Loucy (cell line): ENCODE results near the gene NDUFA1.

Experiments
- H2AFZ ChIP-seq: fragments of 200-600 bp; sonication (generic); 2 replicates; pipeline ENCODE4 v1.6.0; 2016; ENCODE audit warnings: antibody characterized with exemption, mild to moderate bottlenecking, low read length, moderate library complexity
- H3F3A ChIP-seq: fragments of 200-600 bp; 2 replicates; pipeline ENCODE4 v1.6.0; 2016; ENCODE audit warnings: antibody characterized with exemption, low read depth, mild to moderate bottlenecking
- H3K27me3 ChIP-seq: fragments of 200-600 bp; sonication (generic); 2 replicates; pipeline ENCODE4 v1.6.1; 2014; ENCODE audit warnings: low read length, mild to moderate bottlenecking; ENCODE audit not compliant: insufficient read depth, poor library complexity, severe bottlenecking
- H3K36me3 ChIP-seq: fragments of 200-600 bp; sonication (generic); 2 replicates; pipeline ENCODE4 v1.6.1; 2016; ENCODE audit warnings: low read length; ENCODE audit not compliant: insufficient read depth
- H3K4me1 ChIP-seq: fragments of 200-600 bp; sonication (generic); 2 replicates; pipeline ENCODE4 v1.5.1; 2014; ENCODE audit warnings: low read length, mild to moderate bottlenecking; ENCODE audit not compliant: insufficient read depth, poor library complexity, severe bottlenecking
- H3K4me2 ChIP-seq: fragments of 200-600 bp; sonication (generic); 2 replicates; pipeline ENCODE4 v1.6.0; 2014; ENCODE audit warnings: antibody characterized with exemption, low read length, low read depth, mild to moderate bottlenecking; ENCODE audit not compliant: poor library complexity, severe bottlenecking
- H3K4me3 ChIP-seq: fragments of 200-600 bp; sonication (generic); 2 replicates; pipeline ENCODE4 v1.5.1; 2014; ENCODE audit warnings: low read length, mild to moderate bottlenecking, mixed read lengths; ENCODE audit not compliant: poor library complexity, severe bottlenecking
- H3K79me2 ChIP-seq: fragments of 200-600 bp; sonication (generic); 2 replicates; pipeline ENCODE4 v1.6.1; 2014; ENCODE audit warnings: low read length; ENCODE audit not compliant: insufficient read depth
- H3K9ac ChIP-seq: fragments of 200-600 bp; sonication (generic); 2 replicates; pipeline ENCODE4 v1.6.0; 2014; ENCODE audit warnings: mild to moderate bottlenecking, low read depth, low read length, moderate library complexity; ENCODE audit not compliant: poor library complexity, severe bottlenecking
- H3K9me2 ChIP-seq: fragments of 200-600 bp; sonication (generic); replicated peaks from 2 replicates; pipeline ENCODE4 v1.6.1; 2016; ENCODE audit warnings: low read depth, low read length, mixed read lengths
- H3K9me3 ChIP-seq: fragments of 200-600 bp; sonication (generic); 2 replicates; pipeline ENCODE4 v1.6.1; 2014; ENCODE audit warnings: mild to moderate bottlenecking, antibody characterized with exemption, low read length, low read depth; ENCODE audit not compliant: insufficient read depth
- H4K20me1 ChIP-seq: fragments of 200-600 bp; sonication (generic); 2 replicates; pipeline ENCODE4 v1.6.0; 2014; ENCODE audit warnings: antibody characterized with exemption, low read length, mild to moderate bottlenecking; ENCODE audit not compliant: insufficient read depth, poor library complexity, severe bottlenecking
- CTCF ChIP-seq: fragments of 200-600 bp; sonication (generic); conservative IDR thresholded peaks from 2 replicates; pipeline ENCODE4 v1.5.1; 2014; ENCODE audit warnings: mild to moderate bottlenecking, antibody characterized with exemption, low read length
- EZH2phosphoT487 ChIP-seq: fragments of 200-600 bp; IDR thresholded peaks from 2 replicates; pipeline ENCODE4 v1.6.1; 2018; ENCODE audit warnings: antibody characterized with exemption, mild to moderate bottlenecking, moderate library complexity, borderline replicate concordance

The NDUFA1 gene

GRCh38 chrX:119895843-119896326, 24.3 kb downstream of the NDUFA1 start, which contains the start of gene AKAP14:
AKAP14 (plus strand) TSS chrX:119895893; CDS start chrX:119903224, 7,331 bp downstream.
- no peaks in the 10 kb centered on the region for H3K9me3 ChIP-seq
- no peak within 1 kb of the TSS for H3K9ac ChIP-seq
- H3K79me2 ChIP-seq: no peaks in the 10 kb centered on the region
- no peaks in the 10 kb centered on the region for H3F3A ChIP-seq
- no peak within 1 kb of the TSS for H3K4me2 ChIP-seq
- H3K9me2 ChIP-seq: no peaks in the 10 kb centered on the region
- no peaks in the 10 kb centered on the region for H4K20me1 ChIP-seq
- H3K4me1 ChIP-seq: no peaks in the 10 kb centered on the region
- H3K27me3 ChIP-seq: no peaks in the 10 kb centered on the region
- TF ChIP-seq CTCF (no peak), EZH2phosphoT487 (no peak)
- H3K4me3 ChIP-seq: no peak within 1 kb of the TSS
- H3K36me3 ChIP-seq: no peaks in the 10 kb centered on the region
- no peak within 1 kb of the TSS for H2AFZ ChIP-seq

- Histone ChIP-seq H3K36me3 (no peaks in the 10 kb centered on the region), H3K4me2 (no peak overlapping the region), H4K20me1 (no peaks in the 10 kb centered on the region), H3K79me2 (no peaks in the 10 kb centered on the region), H3K4me1 (no peaks in the 10 kb centered on the region), H3F3A (no peaks in the 10 kb centered on the region), H3K9me3 (no peaks in the 10 kb centered on the region), H3K4me3 (no peak overlapping the region), H3K9ac (no peak overlapping the region), H3K27me3 (no peaks in the 10 kb centered on the region), H2AFZ (no peak overlapping the region), H3K9me2 (no peaks in the 10 kb centered on the region)
- TF ChIP-seq CTCF: no peak
- TF ChIP-seq EZH2phosphoT487: no peak
These were observed 27.5 kb downstream of the NDUFA1 start for GRCh38 chrX:119899125-119899524.

GRCh38 chrX:119900976-119901375, 29.3 kb downstream of the NDUFA1 start:
- H3K79me2 ChIP-seq: no peaks in the 10 kb centered on the region
- H3K9me2 ChIP-seq: no peaks in the 10 kb centered on the region
- no peak for TF ChIP-seq EZH2phosphoT487
- TF ChIP-seq CTCF: no peak
- no peaks in the 10 kb centered on the region for H3K9me3 ChIP-seq
- H3K9ac ChIP-seq: no peak overlapping the region
- H3K4me1 ChIP-seq: no peaks in the 10 kb centered on the region
- H3K36me3 ChIP-seq: no peaks in the 10 kb centered on the region
- no peak overlapping the region for H3K4me3 ChIP-seq
- no peak overlapping the region for H3K4me2 ChIP-seq
- no peaks in the 10 kb centered on the region for H4K20me1 ChIP-seq
- no peaks in the 10 kb centered on the region for H3F3A ChIP-seq
- no peaks in the 10 kb centered on the region for H3K27me3 ChIP-seq
- H2AFZ ChIP-seq: no peak overlapping the region
